GM23338 (cell line): Measurements from ENCODE around the gene KBTBD4. TPM values are rescaled to one million over a fixed set of nuclear protein-coding genes. Genes with fewer than 3 reads are reported as not detected.

Source experiments
- ATAC-seq: fragments of 200-7000 bp; cut with Tn5 transposase; 3 replicates; pipeline ENCODE4 v1.9.1; 2020
- DNase-seq: peaks from one replicate; pipeline ENCODE4 v3.0.0-alpha.2; 2015; ENCODE audit warnings: low spot score
- H2AFZ ChIP-seq: fragments of 200-600 bp; sonication (generic); 2 replicates; pipeline ENCODE4 v1.8.0; 2016; ENCODE audit warnings: antibody characterized with exemption, mild to moderate bottlenecking, moderate library complexity
- H3F3A ChIP-seq: fragments of 200-600 bp; sonication (generic); replicated peaks from 2 replicates; pipeline ENCODE4 v1.8.0; 2017; ENCODE audit warnings: antibody characterized with exemption, mixed run types, low read depth
- H3K27ac ChIP-seq: fragments of 200-600 bp; sonication (generic); 2 replicates; pipeline ENCODE4 v1.6.1; 2016; ENCODE audit warnings: low read depth
- H3K27me3 ChIP-seq: fragments of 200-600 bp; sonication (generic); 2 replicates; pipeline ENCODE4 v1.8.0; 2016; ENCODE audit warnings: mild to moderate bottlenecking, mixed run types, moderate library complexity; ENCODE audit not compliant: insufficient read depth
- H3K36me3 ChIP-seq: fragments of 200-600 bp; sonication (generic); 2 replicates; pipeline ENCODE4 v1.8.0; 2016; ENCODE audit warnings: mild to moderate bottlenecking; ENCODE audit not compliant: insufficient read depth
- H3K4me1 ChIP-seq: fragments of 200-600 bp; sonication (generic); 2 replicates; pipeline ENCODE4 v1.8.0; 2016; ENCODE audit warnings: mild to moderate bottlenecking, moderate library complexity; ENCODE audit not compliant: insufficient read depth
- H3K4me2 ChIP-seq: fragments of 200-600 bp; sonication (generic); 2 replicates; pipeline ENCODE4 v1.7.1; 2017; ENCODE audit warnings: mixed run types
- H3K4me3 ChIP-seq: fragments of 200-600 bp; sonication (generic); 2 replicates; pipeline ENCODE4 v1.6.1; 2016; ENCODE audit warnings: mixed run types
- H3K79me2 ChIP-seq: fragments of 200-600 bp; sonication (generic); replicated peaks from 2 replicates; pipeline ENCODE4 v1.8.0; 2017; ENCODE audit warnings: mild to moderate bottlenecking; ENCODE audit not compliant: insufficient read depth
- H3K9me2 ChIP-seq: fragments of 200-600 bp; sonication (generic); 2 replicates; pipeline ENCODE4 v1.8.0; 2017; ENCODE audit not compliant: insufficient read depth
- H4K20me1 ChIP-seq: fragments of 200-600 bp; sonication (generic); replicated peaks from 2 replicates; pipeline ENCODE4 v1.8.0; 2017; ENCODE audit warnings: mild to moderate bottlenecking; ENCODE audit not compliant: insufficient read depth
- H3K27ac Mint-ChIP-seq: 2 replicates; pipeline ENCODE4 v1.8.0; 2020; ENCODE audit warnings: inconsistent platforms, mild to moderate bottlenecking, moderate library complexity, mixed read lengths
- H3K27me3 Mint-ChIP-seq: 3 replicates; pipeline ENCODE4 v1.8.0; 2022; ENCODE audit warnings: low read depth, mild to moderate bottlenecking, moderate library complexity, mixed read lengths, inconsistent platforms; ENCODE audit not compliant: insufficient read depth, poor library complexity
- H3K36me3 Mint-ChIP-seq: 3 replicates; pipeline ENCODE4 v1.8.0; 2021; ENCODE audit warnings: low read depth, mild to moderate bottlenecking, inconsistent platforms, moderate library complexity, mixed read lengths
- H3K4me1 Mint-ChIP-seq: 3 replicates; pipeline ENCODE4 v1.8.0; 2020; ENCODE audit warnings: mild to moderate bottlenecking, inconsistent platforms, mixed read lengths
- H3K4me3 Mint-ChIP-seq: 3 replicates; pipeline ENCODE4 v1.8.0; 2021; ENCODE audit warnings: moderate library complexity, mild to moderate bottlenecking, inconsistent platforms, mixed read lengths
- H3K9me3 Mint-ChIP-seq: 3 replicates; pipeline ENCODE4 v1.8.0; 2020; ENCODE audit warnings: moderate library complexity, mild to moderate bottlenecking, inconsistent platforms, mixed read lengths
- CREB1 ChIP-seq: fragments of 250-450 bp; sonication (Bioruptor Pico); IDR thresholded peaks from 2 replicates; pipeline ENCODE4 v1.5.0; 2020; ENCODE audit warnings: low read depth, mild to moderate bottlenecking, moderate library complexity
- CTCF ChIP-seq, 2 experiments: fragments of 200-600 bp in 1 of 2; sonication (generic) in 1 of 2; conservative IDR thresholded peaks; 2 replicates each; pipeline versions ENCODE4 v1.5.1 to v1.6.1; 2016 to 2017; ENCODE audit warnings: antibody characterized with exemption in 2 of 2, low read depth in 2 of 2, mild to moderate bottlenecking in 2 of 2, moderate library complexity in 1 of 2
- ETS1 ChIP-seq: IDR thresholded peaks from 2 replicates; pipeline ENCODE4 v1.6.1; 2016; ENCODE audit warnings: antibody characterized with exemption
- EZH2 ChIP-seq: fragments of 200-600 bp; sonication (generic); IDR thresholded peaks from one replicate; pipeline ENCODE4 v1.8.0; 2017; ENCODE audit warnings: antibody characterized with exemption, mild to moderate bottlenecking, low read depth; ENCODE audit not compliant: unreplicated experiment
- EZH2phosphoT487 ChIP-seq: fragments of 200-600 bp; sonication (generic); IDR thresholded peaks from one replicate; pipeline ENCODE4 v1.8.1; 2018; ENCODE audit warnings: antibody characterized with exemption; ENCODE audit not compliant: unreplicated experiment
- JUNB ChIP-seq: IDR thresholded peaks from one replicate; pipeline ENCODE4 v1.6.1; 2016; ENCODE audit warnings: antibody characterized with exemption; ENCODE audit not compliant: unreplicated experiment
- NANOG ChIP-seq: IDR thresholded peaks from 2 replicates; pipeline ENCODE4 v1.6.1; 2016; ENCODE audit warnings: antibody characterized with exemption, borderline replicate concordance
- POLR2AphosphoS5 ChIP-seq: IDR thresholded peaks from 2 replicates; pipeline ENCODE4 v1.6.1; 2016; ENCODE audit warnings: antibody characterized with exemption, low read depth
- ZNF114 ChIP-seq: fragments of 250-450 bp; sonication (Bioruptor Pico); IDR thresholded peaks from 2 replicates; pipeline ENCODE4 v1.5.0; 2020; ENCODE audit warnings: mild to moderate bottlenecking, moderate library complexity
- ZNF462 ChIP-seq: fragments of 250-450 bp; sonication (Bioruptor Pico); IDR thresholded peaks from 2 replicates; pipeline ENCODE4 v1.5.0; 2020; ENCODE audit warnings: mild to moderate bottlenecking, moderate library complexity
- polyA plus RNA-seq: library from polyadenylated mRNA; unstranded; fragments of >200 nt; fragmentation: Nextera tagmentation; extraction: Ambion mirVana; gene quantifications from 2 replicates; pipeline ENCODE4 v1.2.1, GENCODE V29; 2016
- total RNA-seq: library from RNA; depleted of rRNA; stranded (reverse); fragments of >200 nt; shearing (Covaris generic); gene quantifications from 2 replicates; pipeline ENCODE4 v1.2.3, GENCODE V29; 2014

Gene KBTBD4
- total and polyA plus RNA-seq, 2 experiments from 2014 or later: 5.8 to 16.6 TPM

GRCh38 chr11:47534704-47535251, 44.0 kb downstream of the KBTBD4 start (continued):
- TF ChIP-seq ETS1 (no peak), CTCF (conservative IDR thresholded peaks at IDR 0.05; ENCODE audit: low read depth in 2 of 2) (no peak)

GRCh38 chr11:47533690-47534151, 45.0 kb downstream of the KBTBD4 start:
- H4K20me1 ChIP-seq: peaks cover 87% of the 10 kb centered on the region
- DNase-seq (no peak), ATAC-seq (no peak)
- no peak overlapping the region for H2AFZ ChIP-seq
- 0 out of 2 replicates have a peak overlapping the region, but pooled peaks have one; percentile 57 for H3K27ac ChIP-seq
- no peak overlapping the region for H3K4me2 ChIP-seq
- H3K36me3 ChIP-seq: no peaks in the 10 kb centered on the region
- peaks cover 14% of the 10 kb centered on the region for H3K4me1 Mint-ChIP-seq
- H3K27ac Mint-ChIP-seq: no peak overlapping the region
- H3K4me3 Mint-ChIP-seq: no peak overlapping the region
- H3K79me2 ChIP-seq: peaks cover 100% of the 10 kb centered on the region
- H3K27me3 Mint-ChIP-seq: peaks cover 1% of the 10 kb centered on the region
- no peaks in the 10 kb centered on the region; the same call in 1 of the 2 replicates for H3K9me2 ChIP-seq
- H3F3A ChIP-seq: no peaks in the 10 kb centered on the region
- peaks cover 15% of the 10 kb centered on the region; the same call in 2 of the 3 replicates for H3K36me3 Mint-ChIP-seq
- no peaks in the 10 kb centered on the region for H3K9me3 Mint-ChIP-seq
- H3K4me1 ChIP-seq: peaks cover 20% of the 10 kb centered on the region
- no peak overlapping the region for H3K4me3 ChIP-seq
- no peaks in the 10 kb centered on the region for H3K27me3 ChIP-seq
- TF ChIP-seq ZNF462 (CRISPR knock-in tag) (no peak), POLR2AphosphoS5 (no peak), EZH2phosphoT487 (no peak), CTCF (conservative IDR thresholded peaks at IDR 0.05; ENCODE audit: low read depth in 2 of 2) (no peak), EZH2 (no peak), JUNB (no peak), CREB1 (CRISPR knock-in tag) (no peak), NANOG (no peak), ZNF114 (CRISPR knock-in tag) (no peak)
